GM18951 (cell line): Measurements from ENCODE around the gene FBXO9.

Experiments used
- POLR2A ChIP-seq: IDR thresholded peaks from 4 replicates; pipeline ENCODE4 v1.6.1; 2011; ENCODE audit warnings: mild to moderate bottlenecking; ENCODE audit not compliant: insufficient read length, insufficient read depth; ENCODE audit errors: extremely low read depth
- in situ Hi-C: fragments of 300-500 bp; cut with MboI; formaldehyde crosslinking; loops from one replicate; pipeline ENCODE4 v1.12.0; 2022; ENCODE audit warnings: low sequenced_read_pairs, mixed read lengths, inconsistent platforms; ENCODE audit not compliant: unreplicated experiment

The FBXO9 gene

DNA sequence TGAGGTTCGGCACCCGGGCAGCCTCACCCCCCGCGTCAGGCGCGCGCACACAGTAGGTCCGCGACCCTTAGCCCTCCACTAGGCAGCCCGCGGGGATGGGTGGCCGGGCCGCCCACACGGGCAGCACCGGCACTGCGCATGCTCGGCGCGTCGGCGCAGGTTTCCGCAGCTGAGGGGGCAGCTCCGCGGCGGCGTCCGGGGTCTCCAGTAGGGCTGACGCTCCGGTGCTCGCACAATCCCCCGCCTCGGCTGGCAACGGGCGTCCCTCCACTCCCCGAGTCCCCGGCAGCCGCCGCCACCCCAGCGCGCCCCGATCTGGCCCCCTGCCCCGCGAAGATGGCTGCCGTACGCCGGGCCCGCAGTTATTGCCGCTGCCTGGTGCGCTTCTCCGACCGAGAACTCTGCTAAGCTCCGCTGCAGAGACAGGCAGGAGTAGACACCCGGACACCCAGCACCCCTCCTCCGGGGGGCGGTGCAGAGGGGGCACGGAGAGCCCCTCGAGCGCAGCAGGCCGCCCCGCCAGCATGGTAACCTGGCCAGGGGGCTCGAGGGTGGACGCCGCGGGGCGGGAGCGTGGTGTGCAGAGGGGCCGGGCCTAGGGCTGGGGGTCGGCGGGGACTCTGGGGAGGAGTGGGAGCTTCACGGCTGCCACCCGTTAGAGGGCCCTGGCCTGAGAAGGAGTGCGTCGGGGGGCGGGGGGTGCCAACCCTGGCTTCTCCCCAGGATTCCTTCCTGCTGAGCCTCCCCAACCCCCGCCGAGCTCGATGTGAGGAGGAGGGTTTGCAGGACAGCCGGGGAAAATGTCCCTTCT is at the start of gene FBXO9:
TSS of gene FBXO9 (plus strand) at position 139 of the 811 bp plus-strand sequence. CDS start at position 525, 386 bp downstream.
- in situ Hi-C loops, result no loop called here
- TF ChIP-seq POLR2A, result peak; percentile 81

DNA sequence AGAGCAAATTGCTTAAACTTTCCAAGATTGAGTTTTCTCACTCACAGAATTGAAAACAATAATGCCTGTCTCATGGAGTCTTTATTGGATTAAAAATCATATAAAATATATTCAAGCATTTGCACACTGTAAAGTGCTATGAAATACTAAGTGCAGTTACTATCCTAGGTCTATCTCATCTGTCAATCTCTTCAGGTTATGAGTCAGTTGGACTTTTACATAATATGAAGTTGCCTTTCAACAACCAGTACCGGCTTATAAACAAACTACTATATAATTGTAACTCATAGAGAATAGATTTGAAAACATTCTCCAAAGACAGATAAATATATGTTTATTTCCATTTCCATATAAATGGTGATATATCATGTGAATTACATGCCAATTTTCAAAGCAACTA is 49.7 kb upstream of the FBXO9 start:
- in situ Hi-C loops, result no loop called here
- no peak for TF ChIP-seq POLR2A

DNA sequence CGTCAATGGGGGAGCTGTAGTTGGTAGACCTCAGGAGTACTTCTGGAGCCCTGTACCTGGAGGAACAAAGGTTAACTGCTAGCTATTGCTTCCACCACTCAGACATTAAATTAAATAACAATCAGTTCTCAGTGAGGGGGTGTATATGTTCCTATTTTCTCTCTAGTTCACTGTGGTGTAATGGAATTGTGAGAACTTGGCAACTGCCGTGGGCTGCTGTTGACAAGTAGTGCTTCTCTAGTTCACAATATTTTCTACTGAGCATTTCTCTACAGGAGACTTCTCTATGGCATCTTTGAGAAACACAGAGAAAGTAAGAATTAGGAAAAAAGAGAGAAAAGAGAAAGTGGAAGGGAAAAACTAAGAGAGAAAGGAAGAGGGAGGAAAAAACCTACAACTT is 46.8 kb upstream of the FBXO9 start:
- TF ChIP-seq POLR2A, result no peak

DNA sequence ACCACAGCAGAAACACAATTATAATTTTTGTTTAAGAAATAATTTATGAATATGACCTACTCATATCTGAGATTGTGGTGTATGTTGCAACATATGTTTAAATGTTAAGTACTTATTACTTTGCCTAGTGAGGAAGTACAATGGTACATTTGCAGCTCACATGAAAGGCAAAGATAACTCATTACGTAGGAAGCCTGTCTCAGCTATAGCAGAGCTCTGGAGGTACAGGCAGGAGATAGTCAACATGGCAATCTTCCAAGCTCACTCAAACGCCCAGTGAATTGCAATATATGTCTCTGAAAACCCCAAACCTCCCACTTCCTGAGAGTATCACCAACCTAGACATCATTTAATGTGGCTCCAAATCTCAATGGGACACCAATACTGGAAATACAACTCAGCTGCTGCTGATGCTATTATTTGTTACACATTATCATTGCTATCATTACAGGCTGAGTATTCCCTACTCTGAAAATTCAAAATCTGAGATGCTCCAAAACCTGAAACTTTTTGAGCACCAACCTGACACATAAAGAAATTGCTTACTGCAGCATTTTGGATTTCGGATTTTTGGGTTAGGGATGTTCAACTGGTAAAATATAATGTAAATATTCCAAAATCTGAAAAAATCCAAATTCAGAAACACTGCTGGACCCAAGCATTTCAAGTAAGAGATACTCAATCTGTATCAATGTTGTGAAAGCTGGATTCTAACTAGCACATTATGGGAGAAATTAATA is 45.0 kb upstream of the FBXO9 start:
- in situ Hi-C loops, result no loop called here
- no peak for TF ChIP-seq POLR2A

More for the DNA sequence above, 46.8 kb upstream of the FBXO9 start:
- in situ Hi-C loops, result no loop called here

DNA sequence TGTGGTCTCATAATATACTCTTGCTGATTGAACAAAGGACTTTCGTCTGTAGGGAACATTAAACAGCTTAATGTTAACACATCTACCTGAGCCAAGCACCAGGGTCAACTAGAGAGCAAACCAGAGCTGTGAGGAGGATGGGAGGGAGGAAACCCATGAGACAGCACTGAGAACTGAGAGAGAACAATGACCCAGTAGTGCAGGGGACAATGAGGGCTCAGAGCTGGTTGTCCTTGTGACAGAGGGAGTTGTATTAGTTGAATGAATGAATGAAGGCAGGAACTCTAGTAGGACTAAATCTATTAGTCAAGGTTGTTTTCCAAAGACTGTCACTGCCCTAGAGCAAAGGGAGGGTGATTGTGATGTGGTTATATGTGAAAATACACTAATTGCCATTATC is 41.9 kb upstream of the FBXO9 start:
- no peak for TF ChIP-seq POLR2A
- in situ Hi-C loops, result no loop called here

DNA sequence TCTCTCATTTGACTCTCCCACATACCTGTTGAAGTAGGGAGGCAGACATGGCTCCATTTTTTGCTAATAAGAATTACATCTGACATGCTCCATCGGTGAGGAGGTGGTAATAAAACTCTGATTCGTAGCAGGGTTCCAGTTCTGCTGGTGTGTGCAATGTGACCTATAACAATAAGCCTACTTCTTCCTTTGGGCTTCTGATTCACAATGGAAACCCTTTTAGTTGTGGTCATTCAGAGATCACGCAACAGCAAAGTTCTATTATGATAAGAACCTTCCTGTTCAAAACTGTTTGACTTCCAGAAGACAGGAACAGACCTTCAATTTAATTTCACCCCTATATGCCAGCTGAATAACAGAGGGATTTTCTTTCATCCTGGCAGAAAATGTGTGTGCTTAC is 38.7 kb upstream of the FBXO9 start:
- no peak for TF ChIP-seq POLR2A
- in situ Hi-C loops, result no loop called here

DNA sequence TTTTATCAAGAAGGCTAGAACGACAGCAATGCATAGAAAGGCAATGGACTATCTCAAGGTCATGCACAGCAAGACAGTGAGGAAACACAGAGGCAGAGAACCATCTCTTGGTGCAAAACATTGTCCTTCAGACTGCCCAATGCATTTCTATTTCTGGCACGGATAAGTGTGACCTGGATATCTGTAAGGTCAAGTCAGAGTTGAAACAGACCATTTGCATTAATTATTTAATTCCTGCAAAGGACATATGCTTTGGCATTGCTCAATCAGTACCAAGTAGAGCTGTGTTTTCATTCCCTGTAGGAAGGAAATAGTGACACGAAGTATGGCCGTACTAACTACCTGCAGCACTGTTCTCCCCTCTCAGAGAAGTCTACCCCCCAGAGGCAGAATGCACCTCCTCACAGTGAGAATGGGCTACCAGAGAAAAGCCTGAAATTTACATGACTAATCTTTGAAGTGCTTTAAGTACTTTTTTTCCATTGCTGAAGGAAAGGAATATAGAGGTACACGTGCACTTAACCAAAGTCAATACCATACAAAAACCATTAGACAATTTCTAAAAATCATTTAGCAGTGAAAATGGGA is 38.0 kb upstream of the FBXO9 start:
- in situ Hi-C loops, result no loop called here
- no peak for TF ChIP-seq POLR2A

DNA sequence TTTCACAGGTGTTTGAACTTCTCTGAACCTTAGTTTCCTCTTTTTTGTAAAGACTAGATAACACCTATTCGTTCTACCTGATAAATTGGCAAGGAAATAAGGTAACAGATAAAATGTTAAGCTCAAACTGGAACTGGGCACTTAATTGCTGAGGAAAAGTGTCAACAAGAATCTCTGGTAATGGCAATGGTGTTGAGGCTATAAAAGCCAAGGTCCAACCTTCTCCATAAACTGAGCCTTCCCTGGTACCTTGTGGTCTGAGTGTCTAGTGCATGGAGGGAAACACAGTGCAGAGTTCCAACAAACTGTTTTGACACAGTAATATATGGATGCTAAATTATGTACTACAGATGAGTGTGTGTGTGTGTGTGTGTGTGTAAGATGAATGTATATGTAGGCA is 36.7 kb upstream of the FBXO9 start:
- in situ Hi-C loops, result no loop called here
- no peak for TF ChIP-seq POLR2A

DNA sequence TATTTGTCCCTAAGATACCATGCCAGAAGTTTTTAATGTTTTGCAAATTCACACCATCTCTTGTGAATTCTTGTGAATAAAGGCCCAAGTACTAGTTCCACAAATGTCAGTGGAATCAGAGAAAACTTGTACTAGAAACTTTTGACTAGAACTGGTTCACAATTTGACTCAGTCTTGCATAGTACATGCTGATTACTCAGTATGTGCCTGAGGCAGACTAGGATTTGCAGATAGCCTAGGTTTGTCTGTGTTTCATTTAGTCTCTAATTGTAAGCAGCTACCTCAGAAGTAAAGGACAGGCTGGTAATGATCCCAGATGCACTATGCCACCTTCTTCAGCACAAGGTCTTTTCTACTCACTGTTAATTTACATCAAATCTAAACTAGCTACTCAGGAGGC is 35.9 kb upstream of the FBXO9 start:
- in situ Hi-C loops, result no loop called here
- TF ChIP-seq POLR2A, result no peak

DNA sequence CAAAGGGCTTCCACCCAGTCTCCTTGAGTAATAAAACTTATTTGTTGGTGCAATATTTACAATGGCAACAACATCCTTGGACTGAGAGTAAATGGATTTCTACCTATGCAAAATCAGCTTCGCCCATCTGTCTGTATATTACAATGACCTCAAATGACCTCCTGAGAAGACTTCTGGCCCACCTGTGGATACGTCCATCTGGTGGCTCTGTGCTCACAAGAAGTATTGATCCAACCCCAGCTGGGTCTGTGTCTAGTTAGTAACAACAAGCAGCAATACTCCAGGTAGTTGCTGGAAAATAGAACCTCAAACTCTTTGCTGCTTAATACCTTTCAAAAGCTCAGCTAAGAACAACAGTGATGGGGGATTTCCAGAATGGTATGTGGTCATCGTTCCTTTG is 35.4 kb upstream of the FBXO9 start:
- no peak for TF ChIP-seq POLR2A
- in situ Hi-C loops, result no loop called here

DNA sequence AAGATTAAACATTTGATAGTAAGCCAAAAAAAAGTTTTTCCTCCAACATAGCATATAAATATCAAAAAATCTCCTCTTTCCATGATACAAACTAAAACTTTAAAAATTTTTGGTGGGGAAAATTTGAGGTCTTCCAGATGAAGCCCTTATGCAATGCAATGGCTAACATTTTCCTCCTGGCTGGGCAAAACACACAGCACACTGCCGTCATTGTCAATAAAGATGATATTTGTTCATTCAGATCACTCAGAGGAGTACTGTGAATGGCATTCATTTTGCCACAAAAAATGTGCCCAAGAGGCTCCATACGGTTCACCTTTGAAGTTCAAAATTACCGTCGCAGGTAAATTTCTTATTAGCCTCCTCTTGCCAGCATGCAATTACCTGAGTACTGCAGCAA is 33.9 kb upstream of the FBXO9 start:
- no peak for TF ChIP-seq POLR2A
- in situ Hi-C loops, result no loop called here

- TF ChIP-seq POLR2A, result no peak
- in situ Hi-C loops, result no loop called here
Observed at GRCh38 chr6:53032849-53033248, 32.4 kb upstream of the FBXO9 start.

GRCh38 chr6:53033764-53034163 is 31.4 kb upstream of the FBXO9 start:
- TF ChIP-seq POLR2A, result no peak
- in situ Hi-C loops, result no loop called here
